Trophoblast cell (in vitro differentiated cells and primary cell): ENCODE data around the gene P2RY10.

Source experiments
- DNase-seq, 2 donors: peaks; one replicate each; pipeline ENCODE4 v3.0.0-alpha.2; 2016
- H2AFZ ChIP-seq: 2 replicates; pipeline ENCODE4 v1.6.1; 2013; ENCODE audit warnings: low read length, moderate library complexity, mild to moderate bottlenecking; ENCODE audit not compliant: insufficient read depth, poor library complexity
- H2AK5ac ChIP-seq: 2 replicates; pipeline ENCODE4 v1.6.1; 2013; ENCODE audit warnings: mild to moderate bottlenecking, low read length
- H2BK120ac ChIP-seq: 2 replicates; pipeline ENCODE4 v1.6.1; 2013; ENCODE audit warnings: low read length, mild to moderate bottlenecking, moderate library complexity; ENCODE audit not compliant: insufficient read depth, poor library complexity
- H2BK12ac ChIP-seq: 2 replicates; pipeline ENCODE4 v1.6.1; 2013; ENCODE audit warnings: mild to moderate bottlenecking, low read length, moderate library complexity
- H2BK5ac ChIP-seq: 2 replicates; pipeline ENCODE4 v1.6.1; 2013; ENCODE audit warnings: low read length, low read depth, moderate library complexity, mild to moderate bottlenecking; ENCODE audit not compliant: poor library complexity
- H3K14ac ChIP-seq: 2 replicates; pipeline ENCODE4 v1.6.1; 2013; ENCODE audit warnings: mild to moderate bottlenecking, low read length
- H3K18ac ChIP-seq: 2 replicates; pipeline ENCODE4 v1.6.1; 2013; ENCODE audit warnings: mild to moderate bottlenecking, low read length
- H3K23ac ChIP-seq: 2 replicates; pipeline ENCODE4 v1.6.1; 2013; ENCODE audit warnings: low read length
- H3K27ac ChIP-seq: 2 replicates; pipeline ENCODE4 v1.5.1; 2013; ENCODE audit warnings: low read depth, mild to moderate bottlenecking, inconsistent platforms, low read length, moderate library complexity
- H3K27me3 ChIP-seq: 2 replicates; pipeline ENCODE4 v1.6.1; 2013; ENCODE audit warnings: inconsistent platforms, mild to moderate bottlenecking, low read length, moderate library complexity; ENCODE audit not compliant: insufficient read depth
- H3K36me3 ChIP-seq, 2 experiments: 1 replicate in 1 of 2; 2 replicates in 1 of 2; pipeline ENCODE4 v1.6.1; 2013; ENCODE audit warnings: low read length in 2 of 2, mild to moderate bottlenecking in 2 of 2, moderate library complexity in 1 of 2; ENCODE audit not compliant: insufficient read depth in 2 of 2, control insufficient read depth in 1 of 2
- H3K4ac ChIP-seq: 2 replicates; pipeline ENCODE4 v1.6.1; 2013; ENCODE audit warnings: low read depth, mild to moderate bottlenecking, low read length, moderate library complexity
- H3K4me1 ChIP-seq, 2 experiments: 1 replicate in 1 of 2; 2 replicates in 1 of 2; pipeline ENCODE4 v1.6.1; 2013; ENCODE audit warnings: low read length in 2 of 2, mild to moderate bottlenecking in 2 of 2, moderate library complexity in 1 of 2; ENCODE audit not compliant: insufficient read depth in 2 of 2, control insufficient read depth in 1 of 2
- H3K4me2 ChIP-seq: 2 replicates; pipeline ENCODE4 v1.6.1; 2013; ENCODE audit warnings: inconsistent platforms, mild to moderate bottlenecking, low read length, moderate library complexity
- H3K4me3 ChIP-seq: 2 replicates; pipeline ENCODE4 v1.5.1; 2013; ENCODE audit warnings: mild to moderate bottlenecking, low read depth, low read length, inconsistent platforms
- H3K79me1 ChIP-seq: one replicate; pipeline ENCODE4 v1.6.1; 2013; ENCODE audit warnings: low read length
- H3K79me2 ChIP-seq: 2 replicates; pipeline ENCODE4 v1.6.1; 2013; ENCODE audit warnings: low read length, mild to moderate bottlenecking; ENCODE audit not compliant: control insufficient read depth, insufficient read depth, poor library complexity
- H3K9ac ChIP-seq: 2 replicates; pipeline ENCODE4 v1.6.1; 2013; ENCODE audit warnings: mild to moderate bottlenecking, low read length
- H3K9me3 ChIP-seq: 2 replicates; pipeline ENCODE4 v1.6.1; 2013; ENCODE audit warnings: low read depth, mild to moderate bottlenecking, control low read depth, inconsistent platforms, low read length; ENCODE audit not compliant: insufficient read depth
- H4K12ac ChIP-seq: 2 replicates; pipeline ENCODE4 v1.6.1; 2013; ENCODE audit warnings: low read depth, mild to moderate bottlenecking, low read length, moderate library complexity
- H4K8ac ChIP-seq: 2 replicates; pipeline ENCODE4 v1.6.1; 2013; ENCODE audit warnings: low read depth, mild to moderate bottlenecking, low read length, moderate library complexity
- H4K91ac ChIP-seq: one replicate; pipeline ENCODE4 v1.6.1; 2013; ENCODE audit warnings: low read depth, mild to moderate bottlenecking, low read length, moderate library complexity
- WGBS: extraction: QIAGEN DNeasy Blood & Tissue Kit; methylation state at CpG from one replicate; pipeline ENCODE4 v1.1.7; 2013; ENCODE audit warnings: missing lambda C conversion rate; ENCODE audit not compliant: insufficient read length, insufficient coverage; ENCODE audit errors: extremely low coverage; 5-methylcytosine and 5-hydroxymethylcytosine counted together

Gene P2RY10

DNA sequence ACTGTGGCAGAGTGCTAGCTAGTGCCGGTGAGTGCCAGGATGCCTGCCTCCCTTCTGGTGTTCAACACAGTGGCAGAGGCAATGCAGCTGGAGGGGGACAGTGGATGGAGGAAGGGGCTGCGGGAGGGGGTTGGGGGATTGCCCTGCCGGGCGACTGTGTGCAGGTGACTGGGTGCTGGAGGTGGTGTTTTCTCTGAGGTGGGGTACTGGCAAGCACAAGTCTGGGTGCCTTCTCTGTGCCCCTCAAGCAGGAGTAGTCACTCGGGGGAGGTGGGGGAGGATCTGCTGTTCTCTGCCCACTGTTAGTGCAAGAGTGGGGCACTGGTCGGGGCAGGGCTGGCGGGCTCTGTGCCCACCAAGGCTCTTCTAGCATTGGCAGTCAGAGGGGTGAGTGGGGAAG lies 10.3 kb upstream of the P2RY10 start:
- no peak for DNase-seq
- Histone ChIP-seq H3K9me3 (no peaks in the 10 kb centered on the region), H2BK5ac (no peak overlapping the region), H3K27ac (no peak overlapping the region), H3K9ac (no peak overlapping the region), H3K27me3 (no peaks in the 10 kb centered on the region), H3K4ac (no peak overlapping the region), H2AFZ (no peak overlapping the region), H3K79me2 (no peaks in the 10 kb centered on the region), H3K79me1 (no peaks in the 10 kb centered on the region), H3K14ac (no peak overlapping the region), H2BK120ac (no peak overlapping the region), H3K4me2 (no peak overlapping the region), H3K36me3 (no peaks in the 10 kb centered on the region), H3K18ac (no peak overlapping the region), H4K8ac (no peak overlapping the region), H3K4me3 (no peak overlapping the region), H3K4me1 (no peaks in the 10 kb centered on the region), H4K12ac (no peak overlapping the region), H2AK5ac (no peak overlapping the region), H2BK12ac (no peak overlapping the region), H3K23ac (no peak overlapping the region), H4K91ac (no peak overlapping the region)
- no CpG with 5 or more reads among the region's 7 CpGs for WGBS

DNA sequence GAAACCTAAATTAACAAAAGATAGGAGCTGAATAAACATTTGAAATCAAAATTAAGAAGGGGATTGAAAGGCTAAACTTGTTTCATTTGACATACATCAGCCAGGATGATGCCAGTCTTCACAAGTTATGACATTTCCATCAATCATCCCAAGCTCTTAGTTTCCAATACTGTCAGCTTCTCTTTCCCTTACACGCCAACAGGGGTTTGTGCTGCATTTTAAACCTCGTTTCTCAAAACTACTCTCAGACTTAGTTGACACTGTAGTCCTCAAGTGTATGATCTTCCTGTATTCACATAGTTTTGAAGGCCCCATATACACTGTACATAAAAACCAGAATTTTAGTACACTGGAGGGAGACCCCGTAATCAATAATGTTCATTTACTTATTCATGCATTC lies 840 bp upstream of the P2RY10 start:
- Histone ChIP-seq H3K18ac (no peak overlapping the region), H3K36me3 (no peaks in the 10 kb centered on the region)

DNA sequence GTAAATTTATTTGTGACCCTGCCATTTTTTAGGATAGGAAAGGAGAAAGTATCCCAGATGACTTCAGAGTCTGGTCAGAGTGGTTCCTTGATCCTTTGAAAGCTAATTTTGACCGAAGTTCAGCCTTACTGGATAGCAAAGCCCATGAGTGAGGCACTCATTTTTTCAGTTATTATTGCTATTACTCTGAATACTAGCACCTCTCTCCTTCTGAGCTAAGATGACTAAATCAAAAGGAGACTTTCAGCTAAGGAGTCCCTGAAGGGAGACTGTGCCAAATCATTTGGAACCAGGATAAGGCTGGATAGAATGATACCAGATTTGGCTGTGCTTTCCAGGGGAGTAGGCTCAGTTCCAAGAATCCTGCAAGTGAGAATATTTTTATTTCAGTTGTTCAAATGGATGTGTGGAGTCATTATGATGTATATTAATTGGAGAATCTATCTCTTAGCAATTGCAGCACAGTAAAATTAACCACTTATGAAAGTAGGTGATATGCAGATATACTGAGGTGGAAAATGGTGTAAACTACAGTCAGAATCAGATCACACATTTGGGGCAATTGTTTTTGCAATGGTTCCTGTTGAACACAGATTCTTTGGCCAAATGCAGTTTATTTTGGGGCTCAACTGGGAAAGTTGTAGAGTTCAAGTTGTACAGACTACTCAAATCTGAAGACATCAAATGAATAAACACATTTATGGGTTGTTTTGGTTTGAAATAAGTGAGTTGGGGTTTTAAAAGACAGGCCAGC lies 1.2 kb downstream of the P2RY10 start:
- no peak overlapping the region for H3K4ac ChIP-seq
- no peak overlapping the region for H2AK5ac ChIP-seq
- no peak for DNase-seq
- no peaks in the 10 kb centered on the region for H3K9me3 ChIP-seq
- H4K12ac ChIP-seq, result no peak overlapping the region
- H3K14ac ChIP-seq, result no peak overlapping the region
- H3K23ac ChIP-seq, result no peak overlapping the region
- H2BK5ac ChIP-seq, result no peak overlapping the region
- H3K79me1 ChIP-seq, result no peaks in the 10 kb centered on the region
- H2BK120ac ChIP-seq, result no peak overlapping the region
- no CpG with 5 or more reads among the region's 1 CpG for WGBS
- no peaks in the 10 kb centered on the region for H3K36me3 ChIP-seq
- H3K27ac ChIP-seq, result no peak overlapping the region
- no peak overlapping the region for H3K4me2 ChIP-seq
- no peak overlapping the region for H3K4me3 ChIP-seq
- H3K79me2 ChIP-seq, result no peaks in the 10 kb centered on the region
- no peak overlapping the region for H4K91ac ChIP-seq
- H4K8ac ChIP-seq, result no peak overlapping the region
- H2AFZ ChIP-seq, result no peak overlapping the region
- H2BK12ac ChIP-seq, result no peak overlapping the region
- H3K9ac ChIP-seq, result no peak overlapping the region
- H3K4me1 ChIP-seq, result no peaks in the 10 kb centered on the region
- no peak overlapping the region for H3K18ac ChIP-seq
- H3K27me3 ChIP-seq, result no peaks in the 10 kb centered on the region

More for the DNA sequence above, 840 bp upstream of the P2RY10 start:
- no peak overlapping the region for H3K4me3 ChIP-seq
- no peak overlapping the region for H3K4me2 ChIP-seq
- H3K27me3 ChIP-seq, result no peaks in the 10 kb centered on the region
- H2BK12ac ChIP-seq, result no peak overlapping the region
- no peak for DNase-seq
- H2AK5ac ChIP-seq, result no peak overlapping the region
- H3K4me1 ChIP-seq, result no peaks in the 10 kb centered on the region
- no peak overlapping the region for H3K9ac ChIP-seq
- no peak overlapping the region for H2AFZ ChIP-seq
- no peak overlapping the region for H3K4ac ChIP-seq
- H3K14ac ChIP-seq, result no peak overlapping the region
- no peaks in the 10 kb centered on the region for H3K9me3 ChIP-seq
- no peak overlapping the region for H4K8ac ChIP-seq
- no peak overlapping the region for H4K91ac ChIP-seq
- H4K12ac ChIP-seq, result no peak overlapping the region
- no peaks in the 10 kb centered on the region for H3K79me1 ChIP-seq
- no peak overlapping the region for H2BK120ac ChIP-seq
- no CpG with 5 or more reads among the region's 3 CpGs for WGBS
- H3K27ac ChIP-seq, result no peak overlapping the region
- H3K79me2 ChIP-seq, result no peaks in the 10 kb centered on the region
- no peak overlapping the region for H2BK5ac ChIP-seq
- no peak overlapping the region for H3K23ac ChIP-seq

DNA sequence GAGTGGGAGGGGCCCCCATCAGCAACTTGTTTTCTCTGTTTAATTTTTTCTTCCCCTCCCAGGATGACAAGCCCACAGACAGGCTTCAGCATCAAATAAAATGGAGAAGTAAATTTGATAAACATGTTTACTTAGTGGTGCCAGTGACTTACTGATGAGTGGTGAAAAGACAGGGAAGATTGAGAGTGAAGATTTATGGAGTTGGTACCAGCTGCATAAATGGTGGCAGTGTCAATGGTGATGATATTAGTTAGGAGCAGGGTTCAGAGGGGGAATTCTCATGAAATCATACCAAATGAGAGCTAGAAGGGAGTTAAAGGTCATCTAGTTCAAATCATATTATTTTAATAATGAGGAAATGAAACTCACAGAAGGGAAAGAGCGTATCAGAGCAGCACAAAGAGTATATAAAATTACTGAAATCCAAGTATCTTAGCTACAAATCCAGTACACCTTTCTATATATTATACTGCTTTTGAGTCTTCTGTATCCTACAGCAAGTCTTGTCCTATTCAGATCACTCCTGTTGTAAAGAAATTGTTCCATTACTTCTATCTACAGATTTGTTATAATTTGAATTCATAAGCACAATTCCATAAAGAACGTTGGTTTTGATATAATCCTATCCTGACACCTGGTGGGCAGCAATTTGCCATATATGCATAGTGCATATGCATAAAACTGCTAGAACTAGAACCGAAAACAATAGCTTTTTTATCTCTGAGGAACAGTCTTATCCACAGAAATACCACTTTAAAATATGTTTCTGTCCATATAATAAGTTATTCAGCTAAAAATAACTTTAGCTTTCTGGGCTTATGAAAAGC lies 5.0 kb downstream of the P2RY10 start:
- H3K14ac ChIP-seq, result no peak overlapping the region
- no peak overlapping the region for H3K18ac ChIP-seq
- H4K91ac ChIP-seq, result no peak overlapping the region
- no peak overlapping the region for H3K27ac ChIP-seq
- no peaks in the 10 kb centered on the region for H3K79me2 ChIP-seq
- no peaks in the 10 kb centered on the region for H3K79me1 ChIP-seq
- H3K4me2 ChIP-seq, result no peak overlapping the region
- no peak overlapping the region for H2BK5ac ChIP-seq
- no peak overlapping the region for H2BK12ac ChIP-seq
- H3K4ac ChIP-seq, result no peak overlapping the region
- no peak overlapping the region for H3K9ac ChIP-seq
- H3K4me1 ChIP-seq, result no peaks in the 10 kb centered on the region
- no peaks in the 10 kb centered on the region for H3K36me3 ChIP-seq
- no CpG with 5 or more reads among the region's 3 CpGs for WGBS
- H4K12ac ChIP-seq, result no peak overlapping the region
- H3K4me3 ChIP-seq, result no peak overlapping the region
- H3K23ac ChIP-seq, result no peak overlapping the region
- no peaks in the 10 kb centered on the region for H3K27me3 ChIP-seq
- DNase-seq, result no peak
- H2AFZ ChIP-seq, result no peak overlapping the region
- no peaks in the 10 kb centered on the region for H3K9me3 ChIP-seq
- no peak overlapping the region for H4K8ac ChIP-seq
- H2AK5ac ChIP-seq, result no peak overlapping the region
- H2BK120ac ChIP-seq, result no peak overlapping the region
